Upper lobe of left lung (tissue), 4 donors: ENCODE measurements around the gene SPINK4.

ENCODE experiments used
- CTCF ChIP-seq, 6 experiments: fragments of 450-650 bp in 4 of 6; fragments of 200-600 bp in 2 of 6; sonication (generic) in 2 of 6; IDR thresholded peaks; one replicate each; pipeline ENCODE4 v1.5.1; 2016 to 2019; ENCODE audit warnings: antibody characterized with exemption in 6 of 6
- POLR2A ChIP-seq, 4 donors: fragments of 450-650 bp; IDR thresholded peaks; one replicate each; pipeline ENCODE4 v1.5.1; 2016 to 2017; ENCODE audit warnings: antibody characterized with exemption in 4 of 4, mild to moderate bottlenecking in 2 of 4

- TF ChIP-seq CTCF (IDR thresholded peaks at IDR 0.05) = no peak
- no peak for TF ChIP-seq POLR2A (IDR thresholded peaks at IDR 0.05)
Observed at GRCh38 chr9:33221568-33221884, 18.4 kb upstream of the SPINK4 start.
